ENCODE results near the gene PABPN1L. TPM values are rescaled to one million over a fixed set of nuclear protein-coding genes. Genes with fewer than 3 reads are reported as not detected.

Gene PABPN1L
- total RNA-seq, 6 experiments from 2014 or later, result 0.37 TPM; not detected in 5

GRCh38 chr16:88871730-88872416 lies 5.4 kb upstream of the PABPN1L start:
- ATAC-seq (no peak), DNase-seq (no peak)
- no peaks in the 10 kb centered on the region for H3K36me3 ChIP-seq
- no peaks in the 10 kb centered on the region for H3K9me3 ChIP-seq
- TF ChIP-seq POLR2A (IDR thresholded peaks at IDR 0.05) (no peak), CTCF (IDR thresholded peaks at IDR 0.05) (no peak)
- no peaks in the 10 kb centered on the region for H3K4me1 ChIP-seq
- H3K4me3 ChIP-seq, result no peak overlapping the region
- intact Hi-C loops (cut with DNase I), result no loop called here
- H3K27ac ChIP-seq, result no peak overlapping the region
- no peaks in the 10 kb centered on the region for H3K27me3 ChIP-seq
- WGBS (ENCODE audit: insufficient coverage, low coverage, low lambda C conversion rate, missing lambda C conversion rate), result 55% methylated on average over 8 of the region's 21 CpGs

GRCh38 chr16:88871349-88871702 lies 4.9 kb upstream of the PABPN1L start:
- Histone ChIP-seq H3K4me3 (no peak overlapping the region), H3K4me1 (no peaks in the 10 kb centered on the region), H3K27me3 (no peaks in the 10 kb centered on the region), H3K27ac (no peak overlapping the region), H3K36me3 (no peaks in the 10 kb centered on the region), H3K9me3 (no peaks in the 10 kb centered on the region)
- TF ChIP-seq CTCF (IDR thresholded peaks at IDR 0.05) (no peak), POLR2A (IDR thresholded peaks at IDR 0.05) (no peak)
- DNase-seq (no peak), ATAC-seq (no peak)
- 45% methylated on average over 7 of the region's 8 CpGs for WGBS (ENCODE audit: insufficient coverage, low coverage, low lambda C conversion rate, missing lambda C conversion rate)
- intact Hi-C loops (cut with DNase I), result no loop called here

GRCh38 chr16:88870608-88871348 lies 4.3 kb upstream of the PABPN1L start:
- no peak overlapping the region for H3K4me3 ChIP-seq
- WGBS (ENCODE audit: insufficient coverage, low coverage, low lambda C conversion rate, missing lambda C conversion rate), result 54% methylated on average over 20 of the region's 37 CpGs
- no peaks in the 10 kb centered on the region for H3K9me3 ChIP-seq
- DNase-seq (no peak), ATAC-seq (no peak)
- intact Hi-C loops (cut with DNase I), result no loop called here
- H3K27me3 ChIP-seq, result no peaks in the 10 kb centered on the region
- H3K36me3 ChIP-seq, result no peaks in the 10 kb centered on the region
- no peak overlapping the region for H3K27ac ChIP-seq
- TF ChIP-seq CTCF (IDR thresholded peaks at IDR 0.05) (no peak), POLR2A (IDR thresholded peaks at IDR 0.05) (no peak)
- H3K4me1 ChIP-seq, result no peaks in the 10 kb centered on the region

- no peaks in the 10 kb centered on the region for H3K27me3 ChIP-seq
- TF ChIP-seq POLR2A (IDR thresholded peaks at IDR 0.05) (no peak), CTCF (IDR thresholded peaks at IDR 0.05) (no peak)
- H3K4me3 ChIP-seq, result no peak overlapping the region
- H3K27ac ChIP-seq, result no peak overlapping the region
- intact Hi-C loops (cut with DNase I), result loop anchor here in 1 of 2 donors (10.0 kb wide), 1 partner anchor 55 kb away; the partner anchor contains the start of gene APRT
- H3K36me3 ChIP-seq, result no peaks in the 10 kb centered on the region
- H3K4me1 ChIP-seq, result no peaks in the 10 kb centered on the region
- ATAC-seq, result no peak
- DNase-seq, result no peak
- H3K9me3 ChIP-seq, result no peaks in the 10 kb centered on the region
- no CpG with 5 or more reads among the region's 9 CpGs for WGBS (ENCODE audit: insufficient coverage, low coverage, low lambda C conversion rate, missing lambda C conversion rate)
Measured at GRCh38 chr16:88869673-88869980, 3.2 kb upstream of the PABPN1L start.

Data from right lobe of liver (tissue), 6 donors.